Mononuclear cell (primary cell): ENCODE results near the gene CMTM7. TPM values are rescaled to one million over a fixed set of nuclear protein-coding genes. Genes with fewer than 3 reads are reported as not detected.
"Not testable (repeated sequence)": the region's sequence is repeated elsewhere in the genome, so short reads cannot be mapped to it uniquely, and the experiment has no call there.

ENCODE experiments used
- H3K27me3 ChIP-seq: 2 replicates; pipeline ENCODE4 v1.6.0; 2011; ENCODE audit warnings: low read length, control low read depth; ENCODE audit not compliant: insufficient read depth
- H3K4me1 ChIP-seq: 2 replicates; pipeline ENCODE4 v1.5.1; 2011; ENCODE audit warnings: mild to moderate bottlenecking, low read length, control low read depth; ENCODE audit not compliant: insufficient read depth
- H3K4me3 ChIP-seq: 2 replicates; pipeline ENCODE4 v1.5.1; 2011; ENCODE audit warnings: mild to moderate bottlenecking, low read length, moderate library complexity
- H3K9me3 ChIP-seq: 2 replicates; pipeline ENCODE4 v1.5.1; 2011; ENCODE audit warnings: low read depth, mild to moderate bottlenecking, control low read depth, low read length
- total RNA-seq: library from RNA; depleted of rRNA; stranded (reverse); fragments of >200 nt; gene quantifications from one replicate; pipeline ENCODE4 v1.2.3, GENCODE V29; 2012

Gene CMTM7
- total RNA-seq, 1 donor, result 17.0 TPM

DNA sequence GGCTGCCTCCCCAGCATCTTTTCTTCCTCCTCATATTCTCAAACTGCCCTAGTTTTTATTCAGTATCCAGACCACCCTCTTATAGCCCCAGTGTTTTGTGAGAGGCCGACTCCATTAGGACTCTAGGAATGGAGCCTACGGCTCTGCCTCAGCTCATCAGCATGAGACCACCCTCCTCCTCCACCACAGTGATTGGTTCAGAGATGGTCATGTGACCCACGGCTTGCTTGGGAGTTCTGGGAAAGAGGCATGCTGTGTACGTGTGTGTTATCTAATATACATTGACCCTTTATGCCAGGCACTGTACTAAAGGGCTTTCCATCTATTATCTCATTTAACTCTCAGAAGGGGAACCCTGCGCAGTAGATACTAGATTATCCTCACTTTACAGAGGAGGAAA is 17.8 kb upstream of the CMTM7 start:
- Histone ChIP-seq H3K4me3 (no peak overlapping the region), H3K4me1 (peaks cover 12% of the 10 kb centered on the region), H3K27me3 (no peaks in the 10 kb centered on the region), H3K9me3 (no peaks in the 10 kb centered on the region)

- Histone ChIP-seq H3K27me3 (no peaks in the 10 kb centered on the region), H3K4me3 (no peak overlapping the region), H3K4me1 (peaks cover 12% of the 10 kb centered on the region), H3K9me3 (no peaks in the 10 kb centered on the region)
These were observed 16.7 kb upstream of the CMTM7 start for GRCh38 chr3:32374788-32375595.

DNA sequence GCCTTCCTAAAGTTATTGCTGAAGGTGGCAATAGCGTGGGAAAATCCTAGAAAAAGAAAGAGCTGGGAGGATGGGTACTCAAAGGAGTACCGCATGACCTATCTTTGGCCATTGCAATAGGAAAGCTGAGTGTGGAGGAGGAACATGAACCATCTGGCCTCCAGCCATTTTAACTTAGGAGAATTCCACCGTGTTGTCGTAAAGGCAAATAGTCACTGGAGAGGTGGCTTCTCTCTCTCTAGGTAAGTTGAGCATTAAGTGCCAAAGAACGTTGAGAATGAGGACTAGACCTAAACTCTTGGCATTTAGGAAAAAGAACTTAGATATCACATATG is 16.1 kb upstream of the CMTM7 start:
- H3K4me3 ChIP-seq, result no peak overlapping the region
- no peaks in the 10 kb centered on the region for H3K27me3 ChIP-seq
- H3K9me3 ChIP-seq, result no peaks in the 10 kb centered on the region
- peaks cover 12% of the 10 kb centered on the region for H3K4me1 ChIP-seq

GRCh38 chr3:32376115-32376514 is 15.5 kb upstream of the CMTM7 start:
- H3K27me3 ChIP-seq, result no peaks in the 10 kb centered on the region
- H3K4me3 ChIP-seq, result no peak overlapping the region
- no peaks in the 10 kb centered on the region for H3K9me3 ChIP-seq
- peaks cover 8% of the 10 kb centered on the region for H3K4me1 ChIP-seq

DNA sequence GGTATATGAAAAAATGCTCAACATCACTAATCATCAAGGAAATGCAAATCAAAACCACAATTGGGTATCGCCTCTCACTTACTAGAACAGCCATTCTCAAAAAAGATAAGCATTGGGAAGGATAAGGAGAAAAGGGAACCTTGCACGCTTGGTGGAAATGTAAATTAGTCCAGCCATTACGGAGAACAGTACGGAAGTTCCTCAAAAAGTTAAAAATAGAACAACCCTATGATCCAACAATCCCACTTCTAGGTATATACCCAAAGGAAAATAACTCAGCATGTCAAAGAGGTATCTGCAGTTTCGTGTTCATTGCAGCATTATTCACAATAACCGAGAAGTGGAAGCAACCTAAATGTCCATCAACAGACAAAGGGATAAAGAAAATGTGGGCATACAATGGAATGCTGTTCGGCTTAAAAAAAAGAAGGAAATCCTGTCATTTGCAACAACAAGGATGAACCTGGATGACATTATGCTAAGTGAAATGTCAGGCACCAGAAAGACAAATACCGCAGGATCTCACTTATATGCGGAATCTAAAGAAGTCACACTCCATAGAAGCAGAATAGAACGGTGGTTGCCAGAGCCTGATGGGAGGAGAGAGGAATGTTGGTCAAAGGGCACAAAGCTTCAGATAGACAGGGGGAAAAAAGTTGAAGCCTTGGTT is 11.7 kb upstream of the CMTM7 start:
- H3K27me3 ChIP-seq, result no peaks in the 10 kb centered on the region
- peaks cover 12% of the 10 kb centered on the region for H3K4me1 ChIP-seq
- no peak overlapping the region for H3K4me3 ChIP-seq

DNA sequence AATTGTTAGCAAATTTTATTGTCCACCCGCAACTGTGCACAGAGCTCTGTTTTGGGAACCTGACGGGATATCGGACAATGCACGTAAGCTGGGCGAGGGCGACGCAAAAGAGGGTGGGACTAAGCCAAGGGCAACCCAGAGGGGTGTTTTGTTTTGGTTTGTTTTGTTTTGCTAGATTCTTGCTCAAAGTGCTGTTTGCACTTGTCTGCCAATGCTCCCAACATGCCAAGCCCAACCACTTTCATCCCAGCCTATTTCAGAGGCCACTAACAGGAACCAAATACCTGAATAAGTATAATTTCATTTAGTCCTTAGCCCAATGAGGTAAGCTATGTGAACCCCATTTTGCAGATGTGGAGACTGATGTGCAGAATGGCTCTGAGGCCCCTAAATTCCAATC is 9.7 kb upstream of the CMTM7 start:
- no peaks in the 10 kb centered on the region for H3K9me3 ChIP-seq
- no peak overlapping the region for H3K4me3 ChIP-seq
- H3K4me1 ChIP-seq, result peaks cover 15% of the 10 kb centered on the region
- H3K27me3 ChIP-seq, result no peaks in the 10 kb centered on the region

More for the DNA sequence above, 11.7 kb upstream of the CMTM7 start:
- H3K9me3 ChIP-seq, result no peaks in the 10 kb centered on the region

DNA sequence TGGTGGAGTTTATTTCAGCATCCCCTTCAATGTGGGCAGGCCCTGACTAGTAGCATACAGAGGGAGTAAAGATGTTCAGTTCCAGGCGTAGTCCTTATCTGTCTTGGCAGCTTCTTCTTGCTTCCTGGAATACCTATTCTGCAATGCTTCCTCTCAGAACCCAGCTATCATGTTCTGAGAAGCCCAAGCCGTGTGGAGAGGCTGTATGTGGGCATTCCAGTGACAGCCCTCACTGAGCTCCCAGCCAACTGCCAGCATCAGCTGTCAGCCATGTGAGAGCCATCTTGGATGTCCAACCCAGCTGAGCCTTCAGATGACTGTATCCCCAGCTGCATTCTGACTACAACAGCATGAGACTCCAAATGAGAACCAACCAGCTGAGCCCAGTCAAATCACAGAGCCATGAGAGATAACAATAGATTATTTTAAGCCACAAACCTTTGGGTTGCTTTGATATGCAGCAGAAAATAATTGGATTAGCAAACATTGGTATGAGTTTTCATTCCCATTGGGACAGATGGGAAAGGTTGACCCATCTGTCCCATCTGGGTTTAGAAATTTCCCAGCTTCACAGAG is 8.4 kb upstream of the CMTM7 start:
- Histone ChIP-seq H3K9me3 (no peaks in the 10 kb centered on the region), H3K4me3 (no peak overlapping the region), H3K27me3 (no peaks in the 10 kb centered on the region), H3K4me1 (peaks cover 15% of the 10 kb centered on the region)

DNA sequence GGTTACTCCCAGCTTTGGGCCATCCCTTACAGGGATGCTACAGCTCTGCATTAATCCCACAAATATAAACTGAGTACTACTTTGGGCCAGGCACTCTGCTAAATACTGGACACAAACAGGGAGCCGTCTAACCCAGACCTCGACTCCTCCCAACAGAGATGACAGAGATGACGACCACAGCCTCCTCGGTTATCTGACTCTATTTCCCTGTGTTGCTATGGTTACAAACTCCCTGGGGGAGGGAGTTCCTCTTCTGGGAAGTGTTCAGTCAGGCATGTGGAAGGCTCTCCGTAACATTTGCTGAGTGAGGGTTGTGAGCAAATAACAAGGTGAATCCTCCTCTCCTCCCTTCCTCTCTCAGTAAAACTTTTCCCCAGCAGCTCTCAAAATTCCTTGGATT is 6.7 kb upstream of the CMTM7 start:
- no peaks in the 10 kb centered on the region for H3K27me3 ChIP-seq
- H3K4me3 ChIP-seq, result no peak overlapping the region
- no peaks in the 10 kb centered on the region for H3K9me3 ChIP-seq
- H3K4me1 ChIP-seq, result peaks cover 15% of the 10 kb centered on the region

DNA sequence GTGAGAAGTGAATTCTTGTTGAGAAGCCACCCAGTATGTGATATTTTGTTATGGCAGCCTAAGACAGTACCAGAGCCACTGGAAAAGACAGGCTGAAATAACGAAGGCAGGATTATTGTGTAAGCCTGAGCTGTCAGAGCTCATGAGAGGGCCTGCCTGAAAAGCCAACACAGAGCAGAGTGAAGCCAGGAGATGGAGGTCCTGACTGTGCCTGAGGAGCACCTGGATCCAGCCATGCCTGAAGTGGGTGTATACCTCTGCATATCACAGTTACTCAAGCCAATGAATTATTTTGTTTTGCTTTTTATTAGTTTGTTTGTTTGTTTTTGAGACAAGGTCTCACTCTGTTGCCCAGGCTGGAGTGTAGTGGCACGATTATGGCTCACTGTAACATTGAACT is 4.1 kb upstream of the CMTM7 start:
- no peaks in the 10 kb centered on the region for H3K27me3 ChIP-seq
- no peak overlapping the region for H3K4me3 ChIP-seq
- H3K4me1 ChIP-seq, result peaks cover 27% of the 10 kb centered on the region
- no peaks in the 10 kb centered on the region for H3K9me3 ChIP-seq

GRCh38 chr3:32389577-32389976 is 2.1 kb upstream of the CMTM7 start:
- H3K4me3 ChIP-seq, H3K27me3 ChIP-seq, H3K9me3 ChIP-seq: not testable (repeated sequence)
- H3K4me1 ChIP-seq, result peaks cover 44% of the 10 kb centered on the region

DNA sequence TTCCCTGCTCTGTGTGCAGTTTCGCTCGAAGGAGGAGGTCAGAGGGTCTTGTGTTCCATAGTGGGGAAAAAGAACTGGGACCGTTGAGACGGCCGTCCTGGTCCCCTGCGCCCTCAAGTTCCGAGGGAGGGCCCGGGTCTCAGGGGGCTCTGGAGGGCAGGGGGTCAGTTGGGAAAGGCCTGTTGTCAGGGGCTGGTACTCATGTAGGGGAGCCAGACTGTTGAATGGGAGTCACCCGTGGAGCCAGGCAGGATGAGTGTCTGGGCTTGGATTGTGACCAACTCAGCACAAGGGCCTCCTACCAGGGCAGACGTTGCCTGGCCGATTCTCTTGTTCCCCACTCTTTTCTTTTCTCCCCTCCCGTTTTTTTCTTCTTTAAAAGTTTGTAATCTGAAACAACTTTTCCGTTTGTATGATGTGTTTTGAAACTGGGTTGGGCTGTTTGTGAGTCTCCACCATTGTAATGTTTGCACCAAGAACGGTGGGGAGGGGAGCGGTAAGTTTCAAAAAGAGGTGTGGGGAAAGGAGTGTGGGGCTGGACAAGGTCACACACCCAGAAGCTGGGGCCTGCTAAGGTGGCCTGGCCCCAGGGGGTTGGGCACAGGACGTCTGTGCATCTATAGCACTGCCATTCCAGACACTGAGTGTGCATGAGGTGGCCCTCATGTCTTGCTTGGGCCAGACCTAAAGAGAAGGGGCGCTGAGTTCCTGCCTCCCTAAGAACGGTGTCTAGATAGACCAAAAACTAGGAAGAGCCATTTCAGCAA is 1.1 kb downstream of the CMTM7 start:
- peak overlapping the region; percentile 86 for H3K4me3 ChIP-seq
- no peaks in the 10 kb centered on the region for H3K27me3 ChIP-seq
- peaks cover 50% of the 10 kb centered on the region for H3K4me1 ChIP-seq

GRCh38 chr3:32395496-32395895 is 3.8 kb downstream of the CMTM7 start:
- H3K4me3 ChIP-seq, result no peak overlapping the region
- H3K9me3 ChIP-seq, result no peaks in the 10 kb centered on the region
- H3K27me3 ChIP-seq, result no peaks in the 10 kb centered on the region
- H3K4me1 ChIP-seq, result peaks cover 77% of the 10 kb centered on the region

More for the DNA sequence above, 1.1 kb downstream of the CMTM7 start:
- no peaks in the 10 kb centered on the region for H3K9me3 ChIP-seq

DNA sequence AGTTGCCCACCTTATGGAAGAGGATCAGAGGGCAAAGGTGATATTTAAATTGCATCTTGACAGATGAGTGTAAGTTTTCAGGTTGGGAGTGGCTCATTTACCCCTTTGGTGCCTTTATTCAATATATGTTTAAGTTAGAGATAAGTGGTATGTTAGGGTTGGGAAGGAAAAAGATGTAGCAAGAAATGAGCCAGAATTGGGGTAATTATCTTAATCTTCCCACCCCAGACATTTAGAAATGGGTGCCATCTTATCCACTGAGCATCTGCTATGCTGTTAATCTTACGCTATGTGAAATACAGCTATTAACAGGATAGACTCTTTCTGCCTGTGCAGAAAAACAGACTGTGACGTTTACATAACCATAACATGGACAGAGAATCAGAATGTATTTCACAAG is 6.3 kb downstream of the CMTM7 start:
- H3K4me3 ChIP-seq, result no peak overlapping the region
- no peaks in the 10 kb centered on the region for H3K27me3 ChIP-seq
- H3K4me1 ChIP-seq, result peaks cover 86% of the 10 kb centered on the region
- no peaks in the 10 kb centered on the region for H3K9me3 ChIP-seq

DNA sequence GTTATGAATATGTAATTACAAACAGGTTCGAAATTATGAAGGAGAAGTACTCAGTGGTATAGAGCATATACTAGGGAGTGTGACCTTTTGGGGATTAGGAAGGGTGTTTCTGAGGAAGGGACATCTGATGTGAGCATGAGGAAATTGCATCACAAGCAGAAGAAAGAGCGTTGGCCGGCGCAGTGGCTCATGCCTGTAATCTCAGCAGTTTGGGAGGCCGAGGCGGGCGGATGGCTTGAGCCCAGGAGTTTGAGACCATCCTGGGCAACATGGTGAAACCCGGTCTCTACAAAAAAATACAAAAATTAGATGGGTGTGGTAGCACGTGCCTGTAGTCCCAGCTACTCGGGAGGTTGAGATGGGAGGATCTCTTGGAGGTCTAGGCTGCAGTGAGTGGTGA is 6.9 kb downstream of the CMTM7 start:
- no peak overlapping the region for H3K4me3 ChIP-seq
- peaks cover 86% of the 10 kb centered on the region for H3K4me1 ChIP-seq
- no peaks in the 10 kb centered on the region for H3K9me3 ChIP-seq
- no peaks in the 10 kb centered on the region for H3K27me3 ChIP-seq

- Histone ChIP-seq H3K27me3 (no peaks in the 10 kb centered on the region), H3K9me3 (no peaks in the 10 kb centered on the region), H3K4me1 (peaks cover 86% of the 10 kb centered on the region), H3K4me3 (no peak overlapping the region)
These were observed 7.5 kb downstream of the CMTM7 start for GRCh38 chr3:32399030-32399620.
